ENCODE results near the gene NAV2. TPM values are rescaled to one million over a fixed set of nuclear protein-coding genes. Genes with fewer than 3 reads are reported as not detected.
A peak's percentile ranks its signal among the peaks of the same experiment; 100 is the strongest.

NAV2 gene
- total RNA-seq, 1 experiment from 2014 or later: 23.3 TPM

DNA sequence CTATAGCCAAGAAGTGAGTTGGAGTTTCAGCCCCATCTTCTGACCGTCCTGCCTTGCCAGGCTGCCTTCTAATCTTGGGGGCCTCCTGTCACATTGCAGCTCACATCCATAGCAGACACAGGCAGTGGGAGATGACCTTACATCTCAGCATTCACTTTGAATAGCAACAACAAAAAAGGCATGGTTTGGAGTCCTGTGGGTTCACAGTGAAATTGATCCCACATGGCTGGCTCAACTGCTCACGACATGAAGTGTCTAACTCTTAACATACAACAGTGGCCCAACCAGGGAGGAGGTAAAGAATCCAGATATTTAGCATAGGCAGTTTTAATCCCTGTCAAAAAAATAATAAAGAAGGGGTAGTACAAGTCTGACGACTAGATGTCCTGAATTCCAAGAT lies 409.5 kb downstream of the NAV2 start:
- Histone ChIP-seq H3K9me3 (ENCODE audit: insufficient read depth, low read depth) (no peaks in the 10 kb centered on the region), H4K20me1 (ENCODE audit: insufficient read depth) (no peaks in the 10 kb centered on the region), H3K27ac (no peak overlapping the region), H2AFZ (no peak overlapping the region), H3K4me2 (no peak overlapping the region), H3K9me2 (ENCODE audit: insufficient read depth) (no peaks in the 10 kb centered on the region), H3K36me3 (ENCODE audit: low read depth) (no peaks in the 10 kb centered on the region), H3K79me2 (ENCODE audit: low read depth) (no peaks in the 10 kb centered on the region), H3K27me3 (ENCODE audit: insufficient read depth, low read depth) (no peaks in the 10 kb centered on the region), H3F3A (ENCODE audit: insufficient read depth, low read depth) (no peaks in the 10 kb centered on the region), H3K4me1 (replicated peaks; ENCODE audit: insufficient read depth) (no peaks in the 10 kb centered on the region), H3K4me3 (no peak overlapping the region)
- intact Hi-C loops (cut with micrococcal nuclease; ENCODE audit: unreplicated experiment): loop anchor here (10.0 kb wide), 1 partner anchor 1393 kb away; no protein-coding TSS in a partner anchor
- CTCF ChIA-PET: no interaction called here
- TF ChIP-seq, protein P1, sequence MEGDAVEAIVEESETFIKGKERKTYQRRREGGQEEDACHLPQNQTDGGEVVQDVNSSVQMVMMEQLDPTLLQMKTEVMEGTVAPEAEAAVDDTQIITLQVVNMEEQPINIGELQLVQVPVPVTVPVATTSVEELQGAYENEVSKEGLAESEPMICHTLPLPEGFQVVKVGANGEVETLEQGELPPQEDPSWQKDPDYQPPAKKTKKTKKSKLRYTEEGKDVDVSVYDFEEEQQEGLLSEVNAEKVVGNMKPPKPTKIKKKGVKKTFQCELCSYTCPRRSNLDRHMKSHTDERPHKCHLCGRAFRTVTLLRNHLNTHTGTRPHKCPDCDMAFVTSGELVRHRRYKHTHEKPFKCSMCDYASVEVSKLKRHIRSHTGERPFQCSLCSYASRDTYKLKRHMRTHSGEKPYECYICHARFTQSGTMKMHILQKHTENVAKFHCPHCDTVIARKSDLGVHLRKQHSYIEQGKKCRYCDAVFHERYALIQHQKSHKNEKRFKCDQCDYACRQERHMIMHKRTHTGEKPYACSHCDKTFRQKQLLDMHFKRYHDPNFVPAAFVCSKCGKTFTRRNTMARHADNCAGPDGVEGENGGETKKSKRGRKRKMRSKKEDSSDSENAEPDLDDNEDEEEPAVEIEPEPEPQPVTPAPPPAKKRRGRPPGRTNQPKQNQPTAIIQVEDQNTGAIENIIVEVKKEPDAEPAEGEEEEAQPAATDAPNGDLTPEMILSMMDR (conservative IDR thresholded peaks at IDR 0.05): no peak
- no peak for TF ChIP-seq EZH2 (IDR thresholded peaks at IDR 0.05; ENCODE audit: low read depth)
- POLR2A ChIA-PET (ENCODE audit: unreplicated experiment): no interaction called here
- no TSS peak for BruUV-seq (replicated peaks)
- no peak for DNase-seq

DNA sequence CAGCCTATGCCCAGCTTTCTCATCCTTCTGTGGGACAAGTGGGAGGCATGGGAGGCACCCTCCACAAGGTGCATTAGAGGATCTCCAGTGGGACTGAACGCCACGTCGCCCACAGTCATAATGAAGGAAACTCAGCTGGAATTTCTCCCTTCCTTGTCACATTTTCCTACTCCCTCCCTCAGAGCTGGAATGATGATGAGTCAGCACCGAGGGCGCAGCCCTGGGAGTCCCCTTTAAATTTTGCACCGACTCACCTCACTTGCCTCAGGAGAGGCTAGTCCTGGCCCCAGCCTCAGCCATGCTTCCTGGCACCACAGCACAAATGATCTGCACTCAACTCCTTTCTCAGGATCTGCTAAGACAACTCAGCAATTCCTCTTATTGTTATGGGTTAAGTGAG lies 413.3 kb downstream of the NAV2 start:
- CTCF ChIA-PET: no interaction called here
- BruUV-seq (replicated peaks): no TSS peak
- Histone ChIP-seq H3K4me2 (no peak overlapping the region), H3K4me3 (no peak overlapping the region), H3K27ac (no peak overlapping the region), H2AFZ (no peak overlapping the region), H3F3A (ENCODE audit: insufficient read depth, low read depth) (no peaks in the 10 kb centered on the region), H3K4me1 (replicated peaks; ENCODE audit: insufficient read depth) (no peaks in the 10 kb centered on the region), H3K36me3 (ENCODE audit: low read depth) (no peaks in the 10 kb centered on the region), H3K9me3 (ENCODE audit: insufficient read depth, low read depth) (no peaks in the 10 kb centered on the region), H3K79me2 (ENCODE audit: low read depth) (no peaks in the 10 kb centered on the region), H3K9me2 (ENCODE audit: insufficient read depth) (no peaks in the 10 kb centered on the region), H3K27me3 (ENCODE audit: insufficient read depth, low read depth) (no peaks in the 10 kb centered on the region), H4K20me1 (ENCODE audit: insufficient read depth) (no peaks in the 10 kb centered on the region)
- TF ChIP-seq, protein P1 (conservative IDR thresholded peaks at IDR 0.05): no peak
- no peak for TF ChIP-seq EZH2 (IDR thresholded peaks at IDR 0.05; ENCODE audit: low read depth)
- POLR2A ChIA-PET (ENCODE audit: unreplicated experiment): no interaction called here
- DNase-seq: peak in 1 of 2 experiments; percentile 13
- intact Hi-C loops (cut with micrococcal nuclease; ENCODE audit: unreplicated experiment): loop anchor here (10.0 kb wide), 1 partner anchor 1389 kb away; no protein-coding TSS in a partner anchor

DNA sequence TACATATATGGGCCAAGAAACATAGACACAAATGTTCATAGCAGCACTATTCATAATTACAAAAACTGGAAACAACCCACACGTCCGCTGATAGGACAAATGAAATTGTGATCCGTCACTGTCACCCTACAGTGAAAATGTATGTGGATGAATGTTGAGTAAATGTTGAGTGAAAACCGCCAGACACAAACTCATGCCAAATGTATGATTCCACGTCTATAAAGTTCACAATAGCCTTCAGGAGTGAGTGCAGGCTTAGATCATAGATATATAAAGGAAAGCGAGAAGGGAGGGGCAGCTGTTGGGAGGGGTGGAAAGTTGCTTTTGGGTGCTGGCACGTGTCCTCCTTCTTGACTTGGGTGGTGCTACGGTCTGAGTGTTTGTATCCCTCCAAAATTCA lies 414.1 kb downstream of the NAV2 start:
- Histone ChIP-seq H3K79me2 (ENCODE audit: low read depth) (no peaks in the 10 kb centered on the region), H3K27ac (no peak overlapping the region), H3K4me1 (replicated peaks; ENCODE audit: insufficient read depth) (no peaks in the 10 kb centered on the region), H3F3A (ENCODE audit: insufficient read depth, low read depth) (no peaks in the 10 kb centered on the region), H3K4me3 (no peak overlapping the region), H3K9me2 (ENCODE audit: insufficient read depth) (no peaks in the 10 kb centered on the region), H3K4me2 (no peak overlapping the region), H2AFZ (no peak overlapping the region), H3K27me3 (ENCODE audit: insufficient read depth, low read depth) (no peaks in the 10 kb centered on the region), H3K36me3 (ENCODE audit: low read depth) (no peaks in the 10 kb centered on the region), H4K20me1 (ENCODE audit: insufficient read depth) (no peaks in the 10 kb centered on the region), H3K9me3 (ENCODE audit: insufficient read depth, low read depth) (no peaks in the 10 kb centered on the region)
- ChIA-PET CTCF (no interaction called here), POLR2A (ENCODE audit: unreplicated experiment) (no interaction called here)
- DNase-seq: no peak
- intact Hi-C loops (cut with micrococcal nuclease; ENCODE audit: unreplicated experiment): loop anchor here (10.0 kb wide), 1 partner anchor 1388 kb away; no protein-coding TSS in a partner anchor
- no peak for TF ChIP-seq EZH2 (IDR thresholded peaks at IDR 0.05; ENCODE audit: low read depth)
- TF ChIP-seq, protein P1 (conservative IDR thresholded peaks at IDR 0.05): no peak
- no TSS peak for BruUV-seq (replicated peaks)

Data from PC-9 (cell line).